HepG2 (cell line): Measurements from ENCODE around the gene NELFB. TPM values are rescaled to one million over a fixed set of nuclear protein-coding genes. Genes with fewer than 3 reads are reported as not detected.

ENCODE experiments used
- CCAR2 ChIP-seq: fragments of 200-400 bp; formaldehyde crosslinking; optimal IDR thresholded peaks from 2 replicates; pipeline ENCODE3; 2018; ENCODE audit warnings: low read depth, mild to moderate bottlenecking, low read length, moderate library complexity
- DPF2 ChIP-seq: sonication (generic); formaldehyde crosslinking; IDR thresholded peaks from 2 replicates; pipeline ENCODE4 v1.4.0; 2020; ENCODE audit warnings: mild to moderate bottlenecking, low read depth, missing genetic modification reagents, borderline replicate concordance
- KDM5B ChIP-seq: sonication (generic); formaldehyde crosslinking; IDR thresholded peaks from 2 replicates; pipeline ENCODE4 v1.4.0; 2020; ENCODE audit warnings: missing genetic modification reagents, mild to moderate bottlenecking, borderline replicate concordance
- PRPF4 ChIP-seq: fragments of 200-400 bp; formaldehyde crosslinking; IDR thresholded peaks from 2 replicates; pipeline ENCODE4 v1.6.1; 2016; ENCODE audit warnings: low read length, low read depth; ENCODE audit not compliant: poor library complexity, severe bottlenecking
- REST ChIP-seq, 2 experiments: IDR thresholded peaks; 2 replicates each; pipeline ENCODE4 v1.6.1; 2011 to 2012; ENCODE audit warnings: low read length in 2 of 2, borderline replicate concordance in 1 of 2, low read depth in 1 of 2, mild to moderate bottlenecking in 1 of 2, moderate library complexity in 1 of 2
- SNAPC4 ChIP-seq: sonication (generic); formaldehyde crosslinking; IDR thresholded peaks from 2 replicates; pipeline ENCODE4 v1.4.0; 2020; ENCODE audit warnings: mild to moderate bottlenecking, missing genetic modification reagents
- TERF1 ChIP-seq: sonication (generic); formaldehyde crosslinking; IDR thresholded peaks from 2 replicates; pipeline ENCODE4 v1.8.0; 2022; ENCODE audit warnings: mild to moderate bottlenecking, missing genetic modification reagents, moderate library complexity
- ZBTB4 ChIP-seq: sonication (generic); formaldehyde crosslinking; IDR thresholded peaks from 2 replicates; pipeline ENCODE4 v1.4.0; 2020; ENCODE audit warnings: missing genetic modification reagents, mild to moderate bottlenecking, borderline replicate concordance
- ZNF180 ChIP-seq: sonication (generic); formaldehyde crosslinking; IDR thresholded peaks from 2 replicates; pipeline ENCODE4 v1.4.0; 2020; ENCODE audit warnings: low read depth, missing genetic modification reagents, borderline replicate concordance
- ZNF589 ChIP-seq: sonication (generic); formaldehyde crosslinking; conservative IDR thresholded peaks from 2 replicates; pipeline ENCODE4 v1.8.0; 2022; ENCODE audit warnings: mild to moderate bottlenecking, moderate library complexity, missing genetic modification reagents
- ZNF678 ChIP-seq: sonication (generic); formaldehyde crosslinking; IDR thresholded peaks from 2 replicates; pipeline ENCODE4 v1.4.0; 2020; ENCODE audit warnings: mild to moderate bottlenecking, missing genetic modification reagents
- ZNF761 ChIP-seq: sonication (generic); formaldehyde crosslinking; conservative IDR thresholded peaks from 2 replicates; pipeline ENCODE4 v1.4.0; 2020; ENCODE audit warnings: mild to moderate bottlenecking, missing genetic modification reagents
- ZNF766 ChIP-seq: sonication (generic); formaldehyde crosslinking; IDR thresholded peaks from 2 replicates; pipeline ENCODE4 v1.5.0; 2020; ENCODE audit warnings: missing genetic modification reagents, borderline replicate concordance
- polyA plus RNA-seq, 8 experiments: library from polyadenylated mRNA; depleted of rRNA in 3 of 8; stranded (reverse) in 7 of 8; unstranded in 1 of 8; fragments of >200 nt; fragmentation: Illumina TruSeq in 4 of 8; extraction: Trizol in 4 of 8; gene quantifications; 2 replicates each; pipeline versions ENCODE4 v1.2.1 to v1.2.3, GENCODE V29; 2011 to 2016; ENCODE audit warnings: low read depth in 4 of 8, missing spikeins in 1 of 8, mixed read lengths in 1 of 8; ENCODE audit not compliant: insufficient read depth in 1 of 8
- total RNA-seq, 5 experiments: library from RNA; depleted of rRNA; stranded (reverse); fragments of >200 nt; fragmentation: Illumina TruSeq; extraction: Trizol; gene quantifications; 2 replicates each; pipeline ENCODE4 v1.2.3, GENCODE V29; 2016; ENCODE audit warnings: low read depth in 1 of 5

The NELFB gene
- total and polyA plus RNA-seq, 2 of the 13 experiments (the other 11 are each of a cell fraction or from before 2014, with no cell fraction given), result 26.5 to 45.8 TPM

GRCh38 chr9:137276473-137277328 lies 21.6 kb downstream of the NELFB start (continued):
- no peak for TF ChIP-seq REST (IDR thresholded peaks at IDR 0.05; ENCODE audit: borderline replicate concordance in 1 of 2, low read depth in 1 of 2, low read length in 2 of 2)
- TF ChIP-seq CCAR2, result no peak
- TF ChIP-seq KDM5B (CRISPR knock-in tag), result no peak
- TF ChIP-seq PRPF4, result peak; percentile 52
- no peak for TF ChIP-seq ZNF589
- TF ChIP-seq TERF1, result no peak
- TF ChIP-seq ZBTB4 (CRISPR knock-in tag), result peak; percentile 61; the same call in 1 of the 2 replicates
- no peak for TF ChIP-seq ZNF766 (CRISPR knock-in tag)
- no peak for TF ChIP-seq ZNF678 (CRISPR knock-in tag)
- no peak for TF ChIP-seq DPF2 (CRISPR knock-in tag)
- TF ChIP-seq ZNF761 (CRISPR knock-in tag), result 0 out of 2 replicates have a peak, but pooled peaks have one; percentile 23
- peak; percentile 35; the same call in 1 of the 2 replicates for TF ChIP-seq SNAPC4
- no peak for TF ChIP-seq ZNF180 (CRISPR knock-in tag)
